NCI-H345 treated with DMSO at 0.1 percent for 48 hours (cell line): ENCODE measurements around the gene SPACA7.
A peak's percentile ranks its signal among the peaks of the same experiment; 100 is the strongest.

Experiments
- DNase-seq: peaks from one replicate; lab custom pipeline; 2025; ENCODE audit not compliant: unreplicated experiment; lab: John Stamatoyannopoulos, UW

The SPACA7 gene

DNA sequence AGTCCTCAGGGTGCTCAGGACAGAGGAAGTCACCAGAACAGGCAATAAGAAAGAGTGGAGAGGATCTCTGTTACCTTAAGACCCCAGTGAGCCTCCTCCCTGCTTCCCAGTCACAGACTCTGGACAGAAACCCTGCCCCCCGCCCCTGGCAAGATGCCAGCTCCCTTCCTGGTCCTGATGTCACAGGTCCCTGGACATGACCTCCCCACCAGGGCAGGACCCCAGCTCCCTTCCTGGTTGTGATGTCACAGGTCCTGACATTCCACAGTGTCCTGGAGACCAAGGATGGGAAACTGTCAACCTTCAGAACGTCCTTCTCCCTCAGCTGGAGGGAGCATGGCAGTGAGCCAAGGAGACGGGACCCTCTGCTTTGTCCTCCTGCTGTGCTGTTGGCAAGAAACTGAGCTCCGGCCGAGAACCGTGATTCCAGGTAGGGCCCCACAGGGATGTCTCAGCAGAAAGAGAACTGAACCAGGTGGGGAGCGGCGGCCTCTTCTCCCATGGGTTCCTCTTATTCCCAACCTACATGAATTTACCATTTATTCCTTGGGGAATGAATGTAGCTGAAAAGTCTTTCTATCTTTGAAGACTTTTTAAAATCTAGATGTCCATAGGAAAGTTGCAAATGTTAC is at the start of gene SPACA7:
Gene SPACA7, plus strand, starts transcription at position 306 of the 632 bp plus-strand sequence. Its CDS starts 31 bp downstream, at position 337.
- peak; percentile 14 for DNase-seq

- DNase-seq, result no peak
These were observed 49.3 kb upstream of the SPACA7 start for GRCh38 chr13:112326821-112327370.

GRCh38 chr13:112328936-112329335 is 47.2 kb upstream of the SPACA7 start:
- no peak for DNase-seq

DNA sequence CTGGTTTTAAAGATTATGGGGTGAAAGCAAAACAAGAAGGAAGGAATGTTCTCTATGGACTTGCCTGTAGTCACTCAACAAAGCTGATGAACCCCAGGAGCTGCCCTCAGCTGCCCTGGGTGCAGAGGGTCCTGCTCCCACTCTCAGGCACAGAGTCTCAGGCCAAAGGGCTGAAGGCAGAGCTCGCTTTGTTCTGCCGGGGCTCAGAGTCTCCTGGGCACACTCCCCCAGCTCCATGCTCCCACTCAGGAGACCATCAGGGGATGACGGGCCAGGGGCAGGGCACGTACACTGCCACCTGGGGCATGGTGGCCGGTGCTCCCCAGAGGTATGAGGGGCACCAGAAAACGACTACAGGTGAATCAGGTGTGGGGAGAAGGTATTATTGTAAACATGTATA is 46.8 kb upstream of the SPACA7 start:
- DNase-seq, result no peak

GRCh38 chr13:112330066-112330465 is 46.1 kb upstream of the SPACA7 start:
- DNase-seq, result no peak

DNA sequence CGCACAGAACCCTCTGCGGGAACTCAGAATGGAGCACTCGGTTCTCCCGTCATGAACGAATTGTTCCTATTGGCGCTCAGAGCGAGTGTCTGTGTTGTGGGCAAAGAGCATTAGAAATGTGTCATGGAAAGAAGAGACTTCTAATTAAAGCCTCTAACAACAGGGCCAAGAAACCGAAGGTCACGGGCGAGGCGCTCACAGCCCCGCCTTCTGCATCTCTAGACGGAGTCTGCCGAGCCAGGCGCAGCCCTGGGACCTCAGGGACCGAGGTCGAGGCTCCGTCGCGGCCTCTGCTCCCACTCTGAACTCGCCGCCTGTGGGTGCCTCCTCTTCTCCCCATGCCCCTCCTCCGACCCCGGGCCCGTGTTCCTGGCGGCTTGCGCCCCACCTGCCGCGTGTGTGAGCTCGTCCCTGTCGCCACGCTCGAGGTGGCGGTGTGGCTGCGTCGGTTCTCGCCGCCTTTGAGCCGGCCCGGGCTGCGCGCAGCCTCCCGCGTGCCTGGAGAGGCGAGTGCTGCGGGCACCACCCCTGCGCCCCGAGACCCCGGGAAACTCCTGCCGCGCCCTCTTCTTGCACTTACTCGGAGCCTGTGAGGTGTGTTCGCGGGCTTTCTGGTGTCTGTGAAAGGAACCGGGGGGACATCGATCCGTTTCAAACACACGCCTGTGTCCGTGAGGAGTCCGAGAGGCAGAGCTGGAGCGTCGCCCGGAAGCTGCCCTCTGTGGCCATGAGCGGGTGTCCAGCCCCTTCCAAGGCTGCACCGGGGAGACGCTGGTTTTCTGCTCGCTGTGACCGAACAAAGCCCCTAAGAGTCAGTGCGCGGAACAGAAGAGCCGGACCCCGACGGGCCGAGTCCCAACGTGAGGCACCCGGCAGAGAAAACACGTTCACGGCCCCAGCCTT is 45.4 kb upstream of the SPACA7 start:
- DNase-seq, result no peak

- DNase-seq, result no peak
These were observed 44.5 kb upstream of the SPACA7 start for GRCh38 chr13:112331675-112332074.

GRCh38 chr13:112332727-112333126 is 43.4 kb upstream of the SPACA7 start:
- DNase-seq, result no peak

GRCh38 chr13:112333756-112334543 is 42.2 kb upstream of the SPACA7 start:
- no peak for DNase-seq

DNA sequence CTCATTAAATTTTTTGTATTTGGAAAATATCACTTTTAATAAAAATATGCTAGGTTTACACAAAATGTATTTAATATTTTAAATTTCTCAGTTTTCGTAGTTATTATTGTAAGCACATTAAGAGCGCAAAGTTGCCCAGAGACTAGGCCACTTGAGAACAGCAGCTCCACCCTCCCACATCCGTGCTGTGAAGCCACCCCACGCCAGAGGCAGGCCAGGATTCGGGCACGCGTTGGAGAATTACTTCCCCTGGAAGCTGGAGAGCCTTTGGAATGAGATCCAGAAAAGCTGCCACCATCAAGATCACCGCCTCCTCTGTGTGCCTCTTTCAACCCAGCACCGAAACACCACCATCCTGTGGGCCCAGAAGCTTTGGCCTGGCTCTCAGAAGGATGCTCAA is 41.0 kb upstream of the SPACA7 start:
- no peak for DNase-seq

GRCh38 chr13:112341446-112341845 is 34.7 kb upstream of the SPACA7 start:
- no peak for DNase-seq

DNA sequence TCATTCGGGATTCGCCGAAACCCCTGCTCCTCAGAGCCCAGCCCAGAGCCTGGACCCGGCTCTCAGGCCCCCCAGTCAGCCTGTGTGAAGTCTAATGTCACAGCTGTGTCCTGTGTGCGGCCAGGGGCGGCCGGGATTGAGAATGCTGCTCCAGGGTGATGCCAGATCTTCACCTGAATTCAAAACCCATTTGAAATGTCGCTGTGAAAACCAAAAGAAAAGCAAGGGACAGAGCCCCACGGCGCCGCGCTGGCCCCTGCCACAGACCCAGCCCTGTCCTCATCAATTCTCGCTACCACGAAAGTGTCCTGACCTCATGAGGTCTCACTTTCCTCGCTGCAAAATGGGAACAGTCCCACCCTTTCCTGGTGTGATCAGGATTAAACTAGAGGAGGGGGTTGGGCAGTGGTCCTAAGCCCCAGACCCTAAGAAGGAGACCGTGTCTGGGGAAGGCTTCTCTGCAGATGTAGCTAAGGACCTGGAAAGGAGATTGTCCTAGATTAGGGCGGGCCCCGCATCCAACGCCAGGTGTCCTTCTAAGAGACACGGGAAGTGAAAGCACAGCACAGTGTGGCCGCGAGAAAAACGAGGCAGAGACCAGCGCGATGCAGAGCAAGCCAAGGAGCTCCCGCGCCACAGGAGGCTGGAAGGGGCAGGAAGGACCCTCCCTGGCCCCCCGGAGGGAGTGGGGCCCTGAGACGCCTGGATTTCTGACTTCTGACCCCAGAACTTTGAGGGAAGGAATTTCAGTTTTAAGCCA is 34.0 kb upstream of the SPACA7 start:
- no peak for DNase-seq

GRCh38 chr13:112342841-112343361 is 33.3 kb upstream of the SPACA7 start:
- DNase-seq, result no peak

GRCh38 chr13:112343591-112343990 is 32.6 kb upstream of the SPACA7 start:
- no peak for DNase-seq

GRCh38 chr13:112345826-112346172 is 30.4 kb upstream of the SPACA7 start:
- no peak for DNase-seq

- DNase-seq, result peak; percentile 79
These were observed 29.8 kb upstream of the SPACA7 start for GRCh38 chr13:112346173-112346898.

DNA sequence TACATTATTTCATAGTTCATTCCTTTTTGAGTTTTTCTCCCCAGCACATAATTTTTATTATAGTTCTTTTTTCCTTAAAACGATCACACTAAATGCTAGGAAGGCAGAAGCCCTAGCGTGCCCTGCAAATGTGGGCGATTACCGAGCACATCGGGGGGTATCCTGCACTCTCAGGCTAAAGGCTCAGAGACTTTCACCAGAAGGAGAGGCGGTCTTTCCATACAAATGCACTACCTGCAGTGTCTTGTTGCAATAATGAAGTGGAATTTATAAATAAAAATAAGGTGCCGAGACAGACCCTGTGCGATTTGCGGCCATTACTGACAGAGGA is 29.3 kb upstream of the SPACA7 start:
- no peak for DNase-seq

GRCh38 chr13:112347986-112348385 is 28.2 kb upstream of the SPACA7 start:
- no peak for DNase-seq

GRCh38 chr13:112348642-112349345 is 27.4 kb upstream of the SPACA7 start:
- DNase-seq, result no peak
